Neural crest cell (in vitro differentiated cells): ENCODE data around the gene AEBP1. TPM values are rescaled to one million over a fixed set of nuclear protein-coding genes. Genes with fewer than 3 reads are reported as not detected.

Experiments
- DNase-seq: peaks from one replicate; pipeline ENCODE4 v3.0.0; 2021; ENCODE audit warnings: low read depth, mixed read lengths, low spot score
- H3K27ac Mint-ChIP-seq: one replicate; pipeline ENCODE4 v1.8.0; 2021; ENCODE audit warnings: mild to moderate bottlenecking, mixed read lengths; ENCODE audit not compliant: unreplicated experiment
- H3K27me3 Mint-ChIP-seq: 2 replicates; pipeline ENCODE4 v1.8.0; 2021; ENCODE audit warnings: low read depth, mild to moderate bottlenecking, mixed read lengths
- H3K36me3 Mint-ChIP-seq: 2 replicates; pipeline ENCODE4 v1.8.0; 2021; ENCODE audit warnings: low read depth, mild to moderate bottlenecking, mixed read lengths
- H3K4me1 Mint-ChIP-seq: 2 replicates; pipeline ENCODE4 v1.8.0; 2021; ENCODE audit warnings: mixed read lengths
- H3K4me3 Mint-ChIP-seq: one replicate; pipeline ENCODE4 v1.8.0; 2021; ENCODE audit warnings: mild to moderate bottlenecking, mixed read lengths
- H3K9me3 Mint-ChIP-seq: 2 replicates; pipeline ENCODE4 v1.8.0; 2021; ENCODE audit warnings: mixed read lengths
- total RNA-seq: library from RNA; stranded (reverse); gene quantifications from 2 replicates; pipeline ENCODE4 v1.2.1, GENCODE V29; 2021
- TF ChIP-seq, protein P1 (sequence below): fragments of 200-600 bp; sonication (generic); conservative IDR thresholded peaks from 2 replicates; pipeline ENCODE4 v1.5.0; 2021; ENCODE audit warnings: antibody characterized with exemption, mild to moderate bottlenecking

The AEBP1 gene
- total RNA-seq, 1 donor from 2014 or later = 72.6 TPM

DNA sequence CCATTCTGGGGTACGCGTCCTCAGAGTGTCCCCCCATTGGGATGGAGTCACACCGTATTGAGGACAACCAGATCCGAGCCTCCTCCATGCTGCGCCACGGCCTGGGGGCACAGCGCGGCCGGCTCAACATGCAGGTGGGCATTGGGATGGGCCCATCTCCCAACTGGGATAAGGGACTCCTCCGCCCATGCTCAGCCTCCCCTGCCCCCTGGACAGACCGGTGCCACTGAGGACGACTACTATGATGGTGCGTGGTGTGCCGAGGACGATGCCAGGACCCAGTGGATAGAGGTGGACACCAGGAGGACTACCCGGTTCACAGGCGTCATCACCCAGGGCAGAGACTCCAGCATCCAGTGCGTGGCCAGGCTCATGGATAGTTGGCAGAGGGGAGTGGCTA is 5.8 kb downstream of the AEBP1 start:
- Mint-ChIP-seq H3K4me1 (peaks cover 14% of the 10 kb centered on the region), H3K27me3 (no peaks in the 10 kb centered on the region), H3K4me3 (no peak overlapping the region), H3K9me3 (no peaks in the 10 kb centered on the region), H3K36me3 (peaks cover 12% of the 10 kb centered on the region), H3K27ac (no peak overlapping the region)
- DNase-seq = no peak
- TF ChIP-seq, protein P1, sequence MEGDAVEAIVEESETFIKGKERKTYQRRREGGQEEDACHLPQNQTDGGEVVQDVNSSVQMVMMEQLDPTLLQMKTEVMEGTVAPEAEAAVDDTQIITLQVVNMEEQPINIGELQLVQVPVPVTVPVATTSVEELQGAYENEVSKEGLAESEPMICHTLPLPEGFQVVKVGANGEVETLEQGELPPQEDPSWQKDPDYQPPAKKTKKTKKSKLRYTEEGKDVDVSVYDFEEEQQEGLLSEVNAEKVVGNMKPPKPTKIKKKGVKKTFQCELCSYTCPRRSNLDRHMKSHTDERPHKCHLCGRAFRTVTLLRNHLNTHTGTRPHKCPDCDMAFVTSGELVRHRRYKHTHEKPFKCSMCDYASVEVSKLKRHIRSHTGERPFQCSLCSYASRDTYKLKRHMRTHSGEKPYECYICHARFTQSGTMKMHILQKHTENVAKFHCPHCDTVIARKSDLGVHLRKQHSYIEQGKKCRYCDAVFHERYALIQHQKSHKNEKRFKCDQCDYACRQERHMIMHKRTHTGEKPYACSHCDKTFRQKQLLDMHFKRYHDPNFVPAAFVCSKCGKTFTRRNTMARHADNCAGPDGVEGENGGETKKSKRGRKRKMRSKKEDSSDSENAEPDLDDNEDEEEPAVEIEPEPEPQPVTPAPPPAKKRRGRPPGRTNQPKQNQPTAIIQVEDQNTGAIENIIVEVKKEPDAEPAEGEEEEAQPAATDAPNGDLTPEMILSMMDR = no peak

DNA sequence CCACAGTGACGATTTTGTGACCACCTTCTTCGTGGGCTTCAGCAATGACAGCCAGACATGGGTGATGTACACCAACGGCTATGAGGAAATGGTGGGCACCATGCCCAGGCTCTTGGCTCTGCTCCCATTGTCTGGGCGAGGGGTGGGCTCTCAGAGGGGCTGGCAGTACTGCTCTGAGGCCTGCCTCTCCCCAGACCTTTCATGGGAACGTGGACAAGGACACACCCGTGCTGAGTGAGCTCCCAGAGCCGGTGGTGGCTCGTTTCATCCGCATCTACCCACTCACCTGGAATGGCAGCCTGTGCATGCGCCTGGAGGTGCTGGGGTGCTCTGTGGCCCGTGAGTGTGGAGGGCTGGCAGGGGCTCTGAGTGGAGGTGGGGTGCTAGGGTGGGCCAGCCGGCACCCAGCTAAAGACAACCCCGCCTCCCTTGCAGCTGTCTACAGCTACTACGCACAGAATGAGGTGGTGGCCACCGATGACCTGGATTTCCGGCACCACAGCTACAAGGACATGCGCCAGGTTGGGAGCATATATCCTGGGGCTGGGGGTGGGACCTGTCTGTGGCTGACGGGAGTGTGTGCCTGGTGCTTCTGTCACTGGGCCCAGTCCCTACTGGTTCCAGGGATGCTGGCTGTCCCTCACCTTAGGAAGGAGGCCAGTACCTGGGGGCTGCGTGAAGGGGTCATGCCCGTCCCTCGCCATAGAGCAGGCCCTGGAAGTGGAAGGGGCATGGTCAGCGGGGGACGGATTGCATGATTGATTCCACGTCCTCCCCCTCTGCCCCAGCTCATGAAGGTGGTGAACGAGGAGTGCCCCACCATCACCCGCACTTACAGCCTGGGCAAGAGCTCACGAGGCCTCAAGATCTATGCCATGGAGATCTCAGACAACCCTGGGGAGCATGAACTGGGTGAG is 6.8 kb downstream of the AEBP1 start:
- Mint-ChIP-seq H3K4me1 (peaks cover 4% of the 10 kb centered on the region), H3K27me3 (no peaks in the 10 kb centered on the region), H3K36me3 (peaks cover 12% of the 10 kb centered on the region), H3K9me3 (no peaks in the 10 kb centered on the region), H3K4me3 (peak overlapping the region; percentile 12), H3K27ac (no peak overlapping the region)
- DNase-seq = no peak
- TF ChIP-seq, protein P1 = no peak

DNA sequence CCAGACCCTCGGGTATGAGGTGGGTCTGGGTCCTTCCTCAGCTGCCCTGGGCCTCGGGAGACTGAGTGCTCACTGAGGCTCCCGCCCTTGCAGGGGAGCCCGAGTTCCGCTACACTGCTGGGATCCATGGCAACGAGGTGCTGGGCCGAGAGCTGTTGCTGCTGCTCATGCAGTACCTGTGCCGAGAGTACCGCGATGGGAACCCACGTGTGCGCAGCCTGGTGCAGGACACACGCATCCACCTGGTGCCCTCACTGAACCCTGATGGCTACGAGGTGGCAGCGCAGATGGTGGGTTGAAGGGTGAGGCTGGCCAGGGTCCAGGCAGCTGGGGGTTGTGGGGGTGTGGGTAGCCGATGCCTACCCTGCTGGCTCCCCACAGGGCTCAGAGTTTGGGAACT is 7.6 kb downstream of the AEBP1 start:
- H3K4me3 Mint-ChIP-seq = peak overlapping the region; percentile 12
- no peaks in the 10 kb centered on the region for H3K27me3 Mint-ChIP-seq
- DNase-seq = no peak
- H3K27ac Mint-ChIP-seq = no peak overlapping the region
- H3K9me3 Mint-ChIP-seq = no peaks in the 10 kb centered on the region
- H3K36me3 Mint-ChIP-seq = peaks cover 9% of the 10 kb centered on the region
- TF ChIP-seq, protein P1 = no peak
- no peaks in the 10 kb centered on the region for H3K4me1 Mint-ChIP-seq

DNA sequence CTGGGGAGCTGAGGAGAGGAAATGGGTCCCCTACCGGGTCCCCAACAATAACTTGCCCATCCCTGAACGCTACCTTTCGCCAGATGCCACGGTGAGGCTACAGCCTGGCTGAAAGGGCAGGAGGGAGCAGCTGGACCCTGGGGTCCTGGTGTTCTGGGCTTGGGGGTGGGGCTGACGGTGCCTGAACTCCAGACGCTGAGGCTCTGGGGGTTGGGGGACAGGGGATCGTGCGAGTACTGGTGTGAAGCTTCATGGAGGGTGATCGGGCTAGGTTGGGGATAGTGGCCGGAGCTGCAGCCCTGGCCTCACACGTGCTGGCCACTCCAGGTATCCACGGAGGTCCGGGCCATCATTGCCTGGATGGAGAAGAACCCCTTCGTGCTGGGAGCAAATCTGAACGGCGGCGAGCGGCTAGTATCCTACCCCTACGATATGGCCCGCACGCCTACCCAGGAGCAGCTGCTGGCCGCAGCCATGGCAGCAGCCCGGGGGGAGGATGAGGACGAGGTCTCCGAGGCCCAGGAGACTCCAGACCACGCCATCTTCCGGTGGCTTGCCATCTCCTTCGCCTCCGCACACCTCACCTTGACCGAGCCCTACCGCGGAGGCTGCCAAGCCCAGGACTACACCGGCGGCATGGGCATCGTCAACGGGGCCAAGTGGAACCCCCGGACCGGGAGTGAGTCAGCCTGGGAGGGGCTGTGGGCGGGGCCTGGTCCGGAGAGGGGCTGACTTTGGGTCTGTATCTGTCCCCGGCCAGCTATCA is 8.3 kb downstream of the AEBP1 start:
- H3K4me3 Mint-ChIP-seq = no peak overlapping the region
- H3K9me3 Mint-ChIP-seq = no peaks in the 10 kb centered on the region
- DNase-seq = no peak
- H3K27me3 Mint-ChIP-seq = no peaks in the 10 kb centered on the region
- H3K4me1 Mint-ChIP-seq = no peaks in the 10 kb centered on the region
- no peak overlapping the region for H3K27ac Mint-ChIP-seq
- H3K36me3 Mint-ChIP-seq = peaks cover 9% of the 10 kb centered on the region
- TF ChIP-seq, protein P1 = no peak

DNA sequence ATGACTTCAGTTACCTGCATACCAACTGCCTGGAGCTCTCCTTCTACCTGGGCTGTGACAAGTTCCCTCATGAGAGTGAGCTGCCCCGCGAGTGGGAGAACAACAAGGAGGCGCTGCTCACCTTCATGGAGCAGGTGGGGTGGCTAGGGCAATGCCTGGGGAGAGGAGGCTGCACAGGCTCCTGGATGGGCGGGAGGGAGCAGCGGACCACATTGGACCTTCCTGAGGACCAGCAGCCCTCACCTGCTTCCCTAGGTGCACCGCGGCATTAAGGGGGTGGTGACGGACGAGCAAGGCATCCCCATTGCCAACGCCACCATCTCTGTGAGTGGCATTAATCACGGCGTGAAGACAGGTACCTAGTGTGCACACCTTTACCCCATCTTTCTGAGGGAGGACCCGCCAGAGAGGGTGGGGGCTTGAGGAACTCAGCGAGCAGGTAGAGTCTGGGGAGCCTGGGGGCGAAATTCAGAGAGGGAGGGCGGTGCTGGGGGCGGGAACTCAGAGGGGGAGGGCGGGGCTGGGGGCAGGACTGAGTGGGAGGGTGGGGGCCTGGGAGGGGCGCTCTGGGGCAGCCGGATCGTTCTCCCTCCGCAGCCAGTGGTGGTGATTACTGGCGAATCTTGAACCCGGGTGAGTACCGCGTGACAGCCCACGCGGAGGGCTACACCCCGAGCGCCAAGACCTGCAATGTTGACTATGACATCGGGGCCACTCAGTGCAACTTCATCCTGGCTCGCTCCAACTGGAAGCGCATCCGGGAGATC is 9.0 kb downstream of the AEBP1 start:
- H3K27me3 Mint-ChIP-seq = no peaks in the 10 kb centered on the region
- TF ChIP-seq, protein P1 = no peak
- no peaks in the 10 kb centered on the region for H3K4me1 Mint-ChIP-seq
- H3K36me3 Mint-ChIP-seq = peaks cover 12% of the 10 kb centered on the region
- H3K4me3 Mint-ChIP-seq = no peak overlapping the region
- H3K9me3 Mint-ChIP-seq = no peaks in the 10 kb centered on the region
- no peak overlapping the region for H3K27ac Mint-ChIP-seq
- DNase-seq = no peak
